WTC11 (cell line): ENCODE measurements around the gene TMC3.

ENCODE experiments used
- TCF7 ChIP-seq: sonication (generic); formaldehyde crosslinking; IDR thresholded peaks from 2 replicates; pipeline ENCODE4 v1.8.0; 2022; ENCODE audit warnings: mild to moderate bottlenecking, low read depth, missing genetic modification reagents, moderate library complexity
- ZBTB21 ChIP-seq: sonication (generic); formaldehyde crosslinking; IDR thresholded peaks from 2 replicates; pipeline ENCODE4 v1.8.1; 2023; ENCODE audit warnings: mild to moderate bottlenecking, missing genetic modification reagents, borderline replicate concordance
- ZNF232 ChIP-seq: sonication (generic); formaldehyde crosslinking; IDR thresholded peaks from 2 replicates; pipeline ENCODE4 v1.8.0; 2022; ENCODE audit warnings: mild to moderate bottlenecking, missing genetic modification reagents
- TF ChIP-seq, protein P1 (sequence below): fragments of 200-600 bp; IDR thresholded peaks from 2 replicates; pipeline ENCODE4 v1.8.0; 2022; ENCODE audit warnings: antibody characterized with exemption
- TF ChIP-seq, protein P2 (sequence below): sonication (generic); formaldehyde crosslinking; IDR thresholded peaks from 2 replicates; pipeline ENCODE4 v1.8.1; 2022; ENCODE audit warnings: low read depth, missing genetic modification reagents, borderline replicate concordance

DNA sequence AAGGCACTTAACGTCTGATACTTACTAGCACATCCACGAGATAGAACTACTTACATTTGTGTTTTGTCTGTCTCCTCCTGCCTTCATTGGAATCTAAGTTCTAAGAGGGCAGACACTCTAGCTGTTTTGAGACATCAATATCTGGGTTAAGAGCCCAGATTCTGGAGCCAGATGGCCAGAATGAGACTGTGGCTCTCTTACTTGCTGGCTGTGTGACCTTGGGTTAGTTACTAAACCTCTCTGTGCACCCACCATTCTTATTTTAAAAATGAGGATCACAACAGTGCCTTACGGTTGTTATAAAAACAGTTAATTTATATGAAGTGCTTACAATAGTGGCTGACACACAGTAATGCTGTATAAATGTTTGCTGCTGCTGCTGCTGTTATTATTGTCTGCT is 57.7 kb downstream of the TMC3 start:
- TF ChIP-seq ZNF232 (CRISPR knock-in tag) (no peak), ZBTB21 (CRISPR knock-in tag) (no peak), TCF7 (CRISPR knock-in tag) (no peak)
- TF ChIP-seq, protein P1, sequence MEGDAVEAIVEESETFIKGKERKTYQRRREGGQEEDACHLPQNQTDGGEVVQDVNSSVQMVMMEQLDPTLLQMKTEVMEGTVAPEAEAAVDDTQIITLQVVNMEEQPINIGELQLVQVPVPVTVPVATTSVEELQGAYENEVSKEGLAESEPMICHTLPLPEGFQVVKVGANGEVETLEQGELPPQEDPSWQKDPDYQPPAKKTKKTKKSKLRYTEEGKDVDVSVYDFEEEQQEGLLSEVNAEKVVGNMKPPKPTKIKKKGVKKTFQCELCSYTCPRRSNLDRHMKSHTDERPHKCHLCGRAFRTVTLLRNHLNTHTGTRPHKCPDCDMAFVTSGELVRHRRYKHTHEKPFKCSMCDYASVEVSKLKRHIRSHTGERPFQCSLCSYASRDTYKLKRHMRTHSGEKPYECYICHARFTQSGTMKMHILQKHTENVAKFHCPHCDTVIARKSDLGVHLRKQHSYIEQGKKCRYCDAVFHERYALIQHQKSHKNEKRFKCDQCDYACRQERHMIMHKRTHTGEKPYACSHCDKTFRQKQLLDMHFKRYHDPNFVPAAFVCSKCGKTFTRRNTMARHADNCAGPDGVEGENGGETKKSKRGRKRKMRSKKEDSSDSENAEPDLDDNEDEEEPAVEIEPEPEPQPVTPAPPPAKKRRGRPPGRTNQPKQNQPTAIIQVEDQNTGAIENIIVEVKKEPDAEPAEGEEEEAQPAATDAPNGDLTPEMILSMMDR = no peak
- TF ChIP-seq, protein P2, sequence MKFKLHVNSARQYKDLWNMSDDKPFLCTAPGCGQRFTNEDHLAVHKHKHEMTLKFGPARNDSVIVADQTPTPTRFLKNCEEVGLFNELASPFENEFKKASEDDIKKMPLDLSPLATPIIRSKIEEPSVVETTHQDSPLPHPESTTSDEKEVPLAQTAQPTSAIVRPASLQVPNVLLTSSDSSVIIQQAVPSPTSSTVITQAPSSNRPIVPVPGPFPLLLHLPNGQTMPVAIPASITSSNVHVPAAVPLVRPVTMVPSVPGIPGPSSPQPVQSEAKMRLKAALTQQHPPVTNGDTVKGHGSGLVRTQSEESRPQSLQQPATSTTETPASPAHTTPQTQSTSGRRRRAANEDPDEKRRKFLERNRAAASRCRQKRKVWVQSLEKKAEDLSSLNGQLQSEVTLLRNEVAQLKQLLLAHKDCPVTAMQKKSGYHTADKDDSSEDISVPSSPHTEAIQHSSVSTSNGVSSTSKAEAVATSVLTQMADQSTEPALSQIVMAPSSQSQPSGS = no peak
